AG04450 (cell line): ENCODE data around the gene ITCH. TPM values are rescaled to one million over a fixed set of nuclear protein-coding genes. Genes with fewer than 3 reads are reported as not detected.
"Not testable (repeated sequence)": the region's sequence is repeated elsewhere in the genome, so short reads cannot be mapped to it uniquely, and the experiment has no call there.

ENCODE experiments used
- CTCF ChIA-PET: fragments of 300-600, 350-600 bp; formaldehyde crosslinking; extraction: SDS; loops from one replicate; lab custom pipeline; 2022; ENCODE audit warnings: antibody characterized with exemption, inconsistent platforms; lab: Charles Lee
- POLR2A ChIA-PET: fragments of 350-600 bp; formaldehyde crosslinking; extraction: SDS; loops from one replicate; lab custom pipeline; 2021; ENCODE audit warnings: antibody characterized with exemption, inconsistent platforms; lab: Yijun Ruan, JAX
- DNase-seq: peaks from one replicate; pipeline ENCODE4 v3.0.0-alpha.2; 2011; ENCODE audit warnings: low read depth, low spot score
- H3K27ac ChIP-seq: one replicate; pipeline ENCODE4 v1.5.1; 2012; ENCODE audit warnings: low read depth, low read length, control low read depth
- H3K27me3 ChIP-seq: one replicate; pipeline ENCODE4 v1.6.0; 2012; ENCODE audit warnings: low read length; ENCODE audit not compliant: control insufficient read depth, insufficient read depth
- H3K4me3 ChIP-seq: 2 replicates; pipeline ENCODE4 v1.5.1; 2011; ENCODE audit warnings: mild to moderate bottlenecking, low read depth, low read length, control low read depth
- H3K9me3 ChIP-seq: 2 replicates; pipeline ENCODE4 v1.5.1; 2012; ENCODE audit warnings: low read length; ENCODE audit not compliant: control insufficient read depth, insufficient read depth
- CTCF ChIP-seq: IDR thresholded peaks from 2 replicates; pipeline ENCODE4 v1.5.1; 2011; ENCODE audit warnings: low read depth, low read length, control low read depth, inconsistent platforms
- polyA plus RNA-seq: library from polyadenylated mRNA; depleted of rRNA; stranded (reverse); fragments of >200 nt; gene quantifications from 2 replicates; pipeline ENCODE4 v1.2.3, GENCODE V29; 2011

The ITCH gene
- polyA plus RNA-seq, 1 experiment, result 23.2 TPM

- ChIA-PET POLR2A (no interaction called here), CTCF (no interaction called here)
- H3K4me3 ChIP-seq, result no peak overlapping the region
- no peak for DNase-seq
- no peaks in the 10 kb centered on the region for H3K9me3 ChIP-seq
- no peaks in the 10 kb centered on the region for H3K27me3 ChIP-seq
- no peak for TF ChIP-seq CTCF
- no peak overlapping the region for H3K27ac ChIP-seq
Measured at GRCh38 chr20:34355427-34355826, 7.6 kb upstream of the ITCH start.

GRCh38 chr20:34359729-34360128 lies 3.3 kb upstream of the ITCH start:
- H3K4me3 ChIP-seq, H3K9me3 ChIP-seq, H3K27ac ChIP-seq, DNase-seq, CTCF ChIA-PET, H3K27me3 ChIP-seq, POLR2A ChIA-PET: not testable (repeated sequence)

GRCh38 chr20:34362502-34363061 lies 491 bp upstream of the ITCH start:
- no peak for TF ChIP-seq CTCF
- no peaks in the 10 kb centered on the region; the same call in 1 of the 2 replicates for H3K9me3 ChIP-seq
- H3K27me3 ChIP-seq, result no peaks in the 10 kb centered on the region
- ChIA-PET CTCF (interaction anchor here (1.6 to 2.2 kb wide), 2 partner anchors 50 to 172 kb away, joined by 4 to 20 read pairs; no protein-coding TSS in a partner anchor), POLR2A (interaction anchor here (0.7 to 1.6 kb wide), 15 partner anchors 11 to 696 kb away, joined by 3 to 5 read pairs (median 4); partner anchors contain the start of genes ACTL10, AHCY and DYNLRB1)
- peak overlapping the region; percentile 84; the same call in 1 of the 2 replicates for H3K4me3 ChIP-seq
- no peak for DNase-seq
- no peak overlapping the region for H3K27ac ChIP-seq

GRCh38 chr20:34363465-34364222 lies 571 bp downstream of the ITCH start:
- no peak for DNase-seq
- H3K27me3 ChIP-seq, result no peaks in the 10 kb centered on the region
- CTCF ChIA-PET, result interaction anchor here (1.6 to 2.2 kb wide), 2 partner anchors 51 to 173 kb away, joined by 4 to 20 read pairs; no protein-coding TSS in a partner anchor
- TF ChIP-seq CTCF, result no peak
- H3K9me3 ChIP-seq, result no peaks in the 10 kb centered on the region; the same call in 1 of the 2 replicates
- peak overlapping the region; percentile 81 for H3K27ac ChIP-seq
- POLR2A ChIA-PET, result interaction anchor here (0.6 to 1.6 kb wide), 15 partner anchors 10 to 212 kb away, joined by 3 to 7 read pairs (median 4); partner anchors contain the start of gene DYNLRB1
- peak overlapping the region; percentile 84 for H3K4me3 ChIP-seq

GRCh38 chr20:34364223-34364506 lies 1.1 kb downstream of the ITCH start:
- Histone ChIP-seq H3K4me3 (peak overlapping the region; percentile 84), H3K9me3 (no peaks in the 10 kb centered on the region; the same call in 1 of the 2 replicates), H3K27me3 (no peaks in the 10 kb centered on the region), H3K27ac (no peak overlapping the region)
- no peak for DNase-seq
- no peak for TF ChIP-seq CTCF
- CTCF ChIA-PET, result no interaction called here
- POLR2A ChIA-PET, result interaction anchor here (1.0 to 1.6 kb wide), 2 partner anchors 50 to 51 kb away, joined by 5 to 7 read pairs; no protein-coding TSS in a partner anchor
